ENCODE results near the gene MAL.
"Not testable (repeated sequence)": the region's sequence is repeated elsewhere in the genome, so short reads cannot be mapped to it uniquely, and the experiment has no call there.

The MAL gene

GRCh38 chr2:95076705-95077529 is 51.4 kb downstream of the MAL start:
- no peak for TF ChIP-seq ZNF274 (IDR thresholded peaks at IDR 0.05; ENCODE audit: low read depth, low read length)
- H3K4me3 ChIP-seq (ENCODE audit: low read length) = peak overlapping the region; percentile 9; the same call in 1 of the 2 replicates

- no peak overlapping the region for H3K4me3 ChIP-seq (ENCODE audit: low read length)
- TF ChIP-seq ZNF274 (IDR thresholded peaks at IDR 0.05; ENCODE audit: low read depth, low read length) = no peak
Observed at GRCh38 chr2:95077530-95077825, 52.0 kb downstream of the MAL start.

DNA sequence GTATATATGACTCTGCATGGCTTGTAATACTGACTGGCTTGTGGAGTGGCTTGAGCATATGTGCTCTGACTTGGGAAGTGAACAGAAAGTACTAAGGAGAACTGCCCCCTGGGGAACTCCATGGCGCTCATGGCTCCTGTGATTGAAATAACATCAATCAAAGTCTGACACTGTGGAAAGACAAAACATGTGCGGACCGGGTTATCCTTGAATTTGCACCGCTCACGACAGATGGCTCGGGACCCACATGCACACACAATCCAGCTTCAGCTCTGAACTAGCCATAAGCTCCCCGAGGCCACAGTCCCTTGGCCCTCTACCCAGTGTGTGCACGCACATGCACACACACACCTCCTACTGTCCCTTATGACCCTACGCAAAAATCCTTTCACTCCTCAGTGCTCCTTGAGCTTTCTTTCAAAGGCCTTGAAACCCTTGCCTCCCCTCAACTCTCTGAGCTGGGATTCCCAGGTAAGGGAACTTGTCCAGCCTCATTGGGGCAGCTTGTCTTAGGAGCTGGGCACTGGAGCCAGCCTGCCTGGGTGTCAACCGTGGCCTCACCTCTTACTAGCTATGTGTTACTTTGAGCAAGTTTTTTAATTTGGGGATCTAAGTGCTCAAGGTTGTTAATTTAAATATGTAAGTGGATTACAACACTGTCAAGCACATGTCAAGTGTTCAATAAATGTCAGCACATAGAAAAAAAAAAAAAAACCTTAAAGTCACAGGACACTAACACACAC is 52.5 kb downstream of the MAL start:
- no peak for TF ChIP-seq ZNF274 (IDR thresholded peaks at IDR 0.05; ENCODE audit: low read depth, low read length)

GRCh38 chr2:95079199-95079683 is 53.7 kb downstream of the MAL start:
- TF ChIP-seq ZNF274 (IDR thresholded peaks at IDR 0.05; ENCODE audit: low read depth, low read length) = no peak
- H3K4me3 ChIP-seq (ENCODE audit: low read length) = no peak overlapping the region

More for the DNA sequence above, 52.5 kb downstream of the MAL start:
- H3K4me3 ChIP-seq (ENCODE audit: low read length) = no peak overlapping the region

DNA sequence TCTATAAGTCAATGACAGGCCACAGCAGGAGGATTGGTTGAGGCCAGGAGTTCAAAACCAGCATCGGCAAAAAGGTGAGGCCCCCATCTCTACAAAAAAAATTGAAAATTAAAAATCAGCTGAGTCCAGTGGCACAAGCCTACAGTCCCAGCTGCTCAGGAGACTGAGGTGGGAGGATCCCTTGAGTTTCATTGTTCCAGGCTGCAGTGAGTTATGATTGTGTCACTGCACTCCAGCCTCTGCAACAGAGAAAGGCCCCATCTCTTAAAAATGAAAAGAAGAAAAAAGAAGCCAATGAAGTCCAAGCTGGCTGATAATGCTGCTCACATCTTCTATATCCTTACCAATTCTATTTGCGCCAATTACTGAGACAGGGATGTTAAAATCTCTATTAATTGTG is 57.0 kb downstream of the MAL start:
- no peak for TF ChIP-seq ZNF274 (IDR thresholded peaks at IDR 0.05; ENCODE audit: low read depth, low read length)

GRCh38 chr2:95086017-95086416 is 60.5 kb downstream of the MAL start:
- TF ChIP-seq ZNF274 (IDR thresholded peaks at IDR 0.05; ENCODE audit: low read depth, low read length) = no peak

More for the DNA sequence above, 57.0 kb downstream of the MAL start:
- H3K4me3 ChIP-seq (ENCODE audit: low read length) = no peak overlapping the region

GRCh38 chr2:95087379-95087778 is 61.9 kb downstream of the MAL start:
- TF ChIP-seq ZNF274 (IDR thresholded peaks at IDR 0.05; ENCODE audit: low read depth, low read length) = no peak
- H3K4me3 ChIP-seq (ENCODE audit: low read length) = no peak overlapping the region

More at GRCh38 chr2:95086017-95086416, 60.5 kb downstream of the MAL start:
- H3K4me3 ChIP-seq (ENCODE audit: low read length) = no peak overlapping the region

GRCh38 chr2:95091885-95092555 is 66.5 kb downstream of the MAL start:
- TF ChIP-seq ZNF274 (IDR thresholded peaks at IDR 0.05; ENCODE audit: low read depth, low read length) = no peak
- no peak overlapping the region for H3K4me3 ChIP-seq (ENCODE audit: low read length)

- not testable (repeated sequence) for H3K4me3 ChIP-seq (ENCODE audit: low read length)
Observed at GRCh38 chr2:95098273-95098672, 72.8 kb downstream of the MAL start.

GRCh38 chr2:95099910-95100309 is 74.4 kb downstream of the MAL start:
- no peak overlapping the region for H3K4me3 ChIP-seq (ENCODE audit: low read length)
- TF ChIP-seq ZNF274 (IDR thresholded peaks at IDR 0.05; ENCODE audit: low read depth, low read length) = no peak
